HepG2 (cell line): Measurements from ENCODE around the gene MTUS2. TPM values are rescaled to one million over a fixed set of nuclear protein-coding genes. Genes with fewer than 3 reads are reported as not detected.

Experiments used
- ATAC-seq: fragments of 200-7000 bp; cut with Tn5 transposase; 3 replicates; pipeline ENCODE4 v1.9.1; 2020; ENCODE audit warnings: mild to moderate bottlenecking, moderate library complexity
- BruUV-seq: library from RNA; stranded (reverse); fragments of 400-500 nt; replicated peaks from 2 replicates; lab custom pipeline; 2021; lab: Mats Ljungman, UMichigan
- CTCF ChIA-PET: fragments of 300-600 bp; formaldehyde crosslinking; extraction: SDS; loops from one replicate; lab custom pipeline; 2021; ENCODE audit warnings: low total read pairs, inconsistent platforms, low intra/inter-chr PET ratio; lab: Yijun Ruan, JAX
- POLR2A ChIA-PET: fragments of 350-600 bp; sonication (Branson Sonifier 250); formaldehyde crosslinking; loops from one replicate; lab custom pipeline; 2020; ENCODE audit warnings: antibody characterized with exemption, inconsistent platforms; lab: Yijun Ruan, JAX
- DNase-seq: peaks from one replicate; pipeline ENCODE4 v3.0.0-alpha.2; 2015; ENCODE audit warnings: low spot score
- FAIRE-seq: peaks from 3 replicates; lab custom pipeline; 2011; peaks lifted over from hg19 to GRCh38; lab: Jason Lieb, UNC
- H2AFZ ChIP-seq: one replicate; pipeline ENCODE4 v1.6.1; 2011; ENCODE audit warnings: low read length, inconsistent platforms
- H3K27ac ChIP-seq: fragments of 300-600 bp; 3 replicates; pipeline ENCODE4 v1.8.0; 2011; ENCODE audit warnings: mixed run types, mild to moderate bottlenecking, mixed read lengths, low read length, inconsistent platforms; ENCODE audit not compliant: insufficient read depth; ENCODE audit errors: extremely low read length
- H3K27me3 ChIP-seq, 2 experiments: fragments of 200-600 bp in 1 of 2; 2 replicates in 1 of 2; 3 replicates in 1 of 2; pipeline versions ENCODE4 v1.6.0 to v1.8.0; 2011; ENCODE audit warnings: low read length in 2 of 2, mild to moderate bottlenecking in 2 of 2, moderate library complexity in 2 of 2, inconsistent platforms in 1 of 2; ENCODE audit not compliant: insufficient read depth in 2 of 2, control insufficient read depth in 1 of 2
- H3K36me3 ChIP-seq, 2 experiments: fragments of 200-600 bp in 1 of 2; replicated peaks in 1 of 2; 2 replicates in 1 of 2; 3 replicates in 1 of 2; pipeline versions ENCODE4 v1.5.1 to v1.8.0; 2011; ENCODE audit warnings: low read length in 2 of 2, inconsistent platforms in 1 of 2; ENCODE audit not compliant: insufficient read depth in 2 of 2, control insufficient read depth in 1 of 2
- H3K4me1 ChIP-seq: 2 replicates; pipeline ENCODE4 v1.5.1; 2012; ENCODE audit warnings: low read length, inconsistent platforms; ENCODE audit not compliant: insufficient read depth
- H3K4me2 ChIP-seq: 2 replicates; pipeline ENCODE4 v1.6.0; 2011; ENCODE audit warnings: low read depth, low read length, inconsistent platforms
- H3K4me3 ChIP-seq, 3 experiments: fragments of 200-600 bp in 1 of 3; sonication (generic), shearing (Covaris generic) in 1 of 3; replicated peaks in 1 of 3; 2 replicates each; pipeline ENCODE4 v1.5.1; 2011 to 2016; ENCODE audit warnings: low read length in 3 of 3, inconsistent platforms in 2 of 3, low read depth in 2 of 3, mild to moderate bottlenecking in 2 of 3, control low read depth in 1 of 3, mixed read lengths in 1 of 3; ENCODE audit not compliant: insufficient read depth in 1 of 3
- H3K79me2 ChIP-seq: one replicate; pipeline ENCODE4 v1.6.1; 2011; ENCODE audit warnings: low read length, inconsistent platforms; ENCODE audit not compliant: insufficient read depth
- H3K9ac ChIP-seq: 2 replicates; pipeline ENCODE4 v1.6.0; 2011; ENCODE audit warnings: mild to moderate bottlenecking, low read depth, low read length, inconsistent platforms; ENCODE audit not compliant: insufficient read depth
- H3K9me3 ChIP-seq: 2 replicates; pipeline ENCODE4 v1.5.1; 2012; ENCODE audit warnings: mild to moderate bottlenecking, low read length
- H4K20me1 ChIP-seq: 2 replicates; pipeline ENCODE4 v1.6.0; 2011; ENCODE audit warnings: inconsistent platforms, mild to moderate bottlenecking, low read length, moderate library complexity; ENCODE audit not compliant: insufficient read depth
- CREB1 ChIP-seq, 2 experiments: fragments of 450-650 bp in 1 of 2; IDR thresholded peaks; 2 replicates each; pipeline ENCODE4 v1.6.1; 2016 to 2017; ENCODE audit warnings: control low read depth in 1 of 2, mild to moderate bottlenecking in 1 of 2, missing compliant biosample characterization in 1 of 2, missing genetic modification characterization in 1 of 2
- FOXJ3 ChIP-seq: sonication (generic); formaldehyde crosslinking; IDR thresholded peaks from 2 replicates; pipeline ENCODE4 v1.4.0; 2020; ENCODE audit warnings: missing genetic modification reagents, mild to moderate bottlenecking, borderline replicate concordance
- JUND ChIP-seq: sonication (generic); formaldehyde crosslinking; IDR thresholded peaks from 2 replicates; pipeline ENCODE4 v1.8.0; 2022; ENCODE audit warnings: mild to moderate bottlenecking, missing genetic modification reagents
- MAZ ChIP-seq, 2 experiments: sonication (generic) in 1 of 2; formaldehyde crosslinking in 1 of 2; IDR thresholded peaks; 2 replicates each; pipeline versions ENCODE4 v1.5.0 to v1.6.1; 2012 to 2020; ENCODE audit warnings: low read depth in 2 of 2, mild to moderate bottlenecking in 2 of 2, borderline replicate concordance in 1 of 2, improper control_type of control experiment in 1 of 2, low read length in 1 of 2, missing genetic modification reagents in 1 of 2, moderate library complexity in 1 of 2
- RAD51 ChIP-seq: fragments of 450-650 bp; IDR thresholded peaks from 2 replicates; pipeline ENCODE4 v1.6.1; 2016; ENCODE audit warnings: borderline replicate concordance
- SMARCC2 ChIP-seq: fragments of 450-650 bp; IDR thresholded peaks from 2 replicates; pipeline ENCODE4 v1.6.1; 2017; ENCODE audit warnings: antibody characterized with exemption, mild to moderate bottlenecking
- SRSF1 ChIP-seq: fragments of 200-400 bp; formaldehyde crosslinking; optimal IDR thresholded peaks from 2 replicates; pipeline ENCODE3; 2017; ENCODE audit warnings: mild to moderate bottlenecking, low read depth, low read length, moderate library complexity
- SRSF9 ChIP-seq: fragments of 200-400 bp; formaldehyde crosslinking; IDR thresholded peaks from 2 replicates; pipeline ENCODE4 v1.6.1; 2018; ENCODE audit warnings: borderline replicate concordance, mild to moderate bottlenecking, low read depth, low read length; ENCODE audit not compliant: insufficient read depth, poor library complexity, severe bottlenecking
- ZFP82 ChIP-seq: sonication (generic); formaldehyde crosslinking; IDR thresholded peaks from 2 replicates; pipeline ENCODE4 v1.5.1; 2020; ENCODE audit warnings: mild to moderate bottlenecking, missing genetic modification reagents, borderline replicate concordance
- ZNF18 ChIP-seq: sonication (generic); formaldehyde crosslinking; IDR thresholded peaks from 2 replicates; pipeline ENCODE4 v1.8.0; 2022; ENCODE audit warnings: mild to moderate bottlenecking, missing genetic modification reagents; ENCODE audit not compliant: insufficient replicate concordance
- ZNF564 ChIP-seq: sonication (generic); formaldehyde crosslinking; IDR thresholded peaks from 2 replicates; pipeline ENCODE4 v1.8.1; 2023; ENCODE audit warnings: mild to moderate bottlenecking, missing genetic modification reagents
- ZNF674 ChIP-seq: sonication (generic); formaldehyde crosslinking; IDR thresholded peaks from 2 replicates; pipeline ENCODE4 v1.5.0; 2020; ENCODE audit warnings: low read depth, mild to moderate bottlenecking, missing genetic modification reagents
- WGBS: methylation state at CpG from one replicate; pipeline ENCODE4 v1.1.6; 2017; ENCODE audit warnings: low lambda C conversion rate; 5-methylcytosine and 5-hydroxymethylcytosine counted together
- in situ Hi-C: cut with HindIII; loops from 2 replicates; pipeline ENCODE4 v1.10.0; 2017; ENCODE audit warnings: low pct_unique_long_range_greater_than_20kb; ENCODE audit not compliant: extremely low pct_ligation_motif_present
- intact Hi-C: fragments of 100-400 bp; cut with micrococcal nuclease; formaldehyde crosslinking; loops from one replicate; pipeline ENCODE4 v1.10.0; 2022; ENCODE audit not compliant: unreplicated experiment
- polyA plus RNA-seq, 8 experiments: library from polyadenylated mRNA; depleted of rRNA in 3 of 8; stranded (reverse) in 7 of 8; unstranded in 1 of 8; fragments of >200 nt; fragmentation: Illumina TruSeq in 4 of 8; extraction: Trizol in 4 of 8; gene quantifications; 2 replicates each; pipeline versions ENCODE4 v1.2.1 to v1.2.3, GENCODE V29; 2011 to 2016; ENCODE audit warnings: low read depth in 4 of 8, missing spikeins in 1 of 8, mixed read lengths in 1 of 8; ENCODE audit not compliant: insufficient read depth in 1 of 8
- total RNA-seq, 5 experiments: library from RNA; depleted of rRNA; stranded (reverse); fragments of >200 nt; fragmentation: Illumina TruSeq; extraction: Trizol; gene quantifications; 2 replicates each; pipeline ENCODE4 v1.2.3, GENCODE V29; 2016; ENCODE audit warnings: low read depth in 1 of 5

Gene MTUS2
- total and polyA plus RNA-seq, 2 of the 13 experiments (the other 11 are each of a cell fraction or from before 2014, with no cell fraction given) = not detected

- Histone ChIP-seq H3K4me1 (no peaks in the 10 kb centered on the region), H3K9me3 (no peaks in the 10 kb centered on the region)
- WGBS = 47% methylated on average over 7 of the region's 9 CpGs
- TF ChIP-seq SRSF1 (no peak), ZNF674 (CRISPR knock-in tag) (no peak), FOXJ3 (CRISPR knock-in tag) (no peak), ZNF564 (no peak), MAZ (IDR thresholded peaks at IDR 0.05; ENCODE audit: borderline replicate concordance, low read depth, low read length) (no peak), MAZ (CRISPR knock-in tag; IDR thresholded peaks at IDR 0.05; ENCODE audit: low read depth) (no peak)
- TF ChIP-seq, all 625 proteins: peak for 0
- no peak for ATAC-seq
- H4K20me1 ChIP-seq = no peaks in the 10 kb centered on the region
- H3K27ac ChIP-seq = no peak overlapping the region
- ChIA-PET CTCF (no interaction called here), POLR2A (no interaction called here)
- intact Hi-C loops = no loop called here
- no TSS peak for BruUV-seq
- no peak overlapping the region for H3K4me3 ChIP-seq
- H2AFZ ChIP-seq = no peak overlapping the region
- no peak overlapping the region for H3K9ac ChIP-seq
- H3K79me2 ChIP-seq = no peaks in the 10 kb centered on the region
- in situ Hi-C loops = no loop called here
- no peaks in the 10 kb centered on the region; a peak in 1 of 5 replicates for H3K27me3 ChIP-seq
- FAIRE-seq = no peak
- H3K36me3 ChIP-seq = no peaks in the 10 kb centered on the region
- DNase-seq = no peak
- no peak overlapping the region for H3K4me2 ChIP-seq
Measured at GRCh38 chr13:29323954-29324353, 503.8 kb downstream of the MTUS2 start.

- no peak for FAIRE-seq
- POLR2A ChIA-PET = no interaction called here
Measured at GRCh38 chr13:29324601-29325000, 504.5 kb downstream of the MTUS2 start.

More at GRCh38 chr13:29324601-29325000, 504.5 kb downstream of the MTUS2 start:
- no peaks in the 10 kb centered on the region for H3K4me1 ChIP-seq
- no peak overlapping the region for H3K4me3 ChIP-seq
- no peaks in the 10 kb centered on the region for H3K36me3 ChIP-seq
- DNase-seq = no peak
- WGBS = 3% methylated on average over 1 of the region's 1 CpG
- H3K27me3 ChIP-seq = no peaks in the 10 kb centered on the region
- H4K20me1 ChIP-seq = no peaks in the 10 kb centered on the region
- in situ Hi-C loops (no loop called here), intact Hi-C loops (no loop called here)
- no TSS peak for BruUV-seq
- no peaks in the 10 kb centered on the region for H3K79me2 ChIP-seq
- H3K4me2 ChIP-seq = no peak overlapping the region
- CTCF ChIA-PET = no interaction called here
- no peak for TF ChIP-seq RAD51
- no peak for TF ChIP-seq ZNF18 (CRISPR knock-in tag)
- no peak for TF ChIP-seq SMARCC2
- TF ChIP-seq CREB1 (IDR thresholded peaks at IDR 0.05) = no peak
- no peak for TF ChIP-seq CREB1 (CRISPR knock-in tag; IDR thresholded peaks at IDR 0.05)
- TF ChIP-seq ZFP82 (CRISPR knock-in tag) = no peak
- TF ChIP-seq SRSF9 = no peak
- TF ChIP-seq JUND (CRISPR knock-in tag) = no peak
- ATAC-seq = no peak
- no peak overlapping the region for H2AFZ ChIP-seq
- H3K9ac ChIP-seq = no peak overlapping the region
- no peak overlapping the region for H3K27ac ChIP-seq
- no peaks in the 10 kb centered on the region for H3K9me3 ChIP-seq
